HepG2 (cell line): ENCODE measurements around the gene TPPP3. TPM values are rescaled to one million over a fixed set of nuclear protein-coding genes. Genes with fewer than 3 reads are reported as not detected.

Source experiments
- ATAC-seq: fragments of 200-7000 bp; cut with Tn5 transposase; 3 replicates; pipeline ENCODE4 v1.9.1; 2020; ENCODE audit warnings: mild to moderate bottlenecking, moderate library complexity
- BruUV-seq: library from RNA; stranded (reverse); fragments of 400-500 nt; replicated peaks from 2 replicates; lab custom pipeline; 2021; lab: Mats Ljungman, UMichigan
- CTCF ChIA-PET: fragments of 300-600 bp; formaldehyde crosslinking; extraction: SDS; loops from one replicate; lab custom pipeline; 2021; ENCODE audit warnings: low total read pairs, inconsistent platforms, low intra/inter-chr PET ratio; lab: Yijun Ruan, JAX
- POLR2A ChIA-PET: fragments of 350-600 bp; sonication (Branson Sonifier 250); formaldehyde crosslinking; loops from one replicate; lab custom pipeline; 2020; ENCODE audit warnings: antibody characterized with exemption, inconsistent platforms; lab: Yijun Ruan, JAX
- DNase-seq: peaks from one replicate; pipeline ENCODE4 v3.0.0-alpha.2; 2015; ENCODE audit warnings: low spot score
- FAIRE-seq: peaks from 3 replicates; lab custom pipeline; 2011; peaks lifted over from hg19 to GRCh38; lab: Jason Lieb, UNC
- H2AFZ ChIP-seq: one replicate; pipeline ENCODE4 v1.6.1; 2011; ENCODE audit warnings: low read length, inconsistent platforms
- H3K27ac ChIP-seq: fragments of 300-600 bp; 3 replicates; pipeline ENCODE4 v1.8.0; 2011; ENCODE audit warnings: mixed run types, mild to moderate bottlenecking, mixed read lengths, low read length, inconsistent platforms; ENCODE audit not compliant: insufficient read depth; ENCODE audit errors: extremely low read length
- H3K27me3 ChIP-seq, 2 experiments: fragments of 200-600 bp in 1 of 2; 2 replicates in 1 of 2; 3 replicates in 1 of 2; pipeline versions ENCODE4 v1.6.0 to v1.8.0; 2011; ENCODE audit warnings: low read length in 2 of 2, mild to moderate bottlenecking in 2 of 2, moderate library complexity in 2 of 2, inconsistent platforms in 1 of 2; ENCODE audit not compliant: insufficient read depth in 2 of 2, control insufficient read depth in 1 of 2
- H3K36me3 ChIP-seq, 2 experiments: fragments of 200-600 bp in 1 of 2; replicated peaks in 1 of 2; 2 replicates in 1 of 2; 3 replicates in 1 of 2; pipeline versions ENCODE4 v1.5.1 to v1.8.0; 2011; ENCODE audit warnings: low read length in 2 of 2, inconsistent platforms in 1 of 2; ENCODE audit not compliant: insufficient read depth in 2 of 2, control insufficient read depth in 1 of 2
- H3K4me1 ChIP-seq: 2 replicates; pipeline ENCODE4 v1.5.1; 2012; ENCODE audit warnings: low read length, inconsistent platforms; ENCODE audit not compliant: insufficient read depth
- H3K4me2 ChIP-seq: 2 replicates; pipeline ENCODE4 v1.6.0; 2011; ENCODE audit warnings: low read depth, low read length, inconsistent platforms
- H3K4me3 ChIP-seq, 3 experiments: fragments of 200-600 bp in 1 of 3; sonication (generic), shearing (Covaris generic) in 1 of 3; replicated peaks in 1 of 3; 2 replicates each; pipeline ENCODE4 v1.5.1; 2011 to 2016; ENCODE audit warnings: low read length in 3 of 3, inconsistent platforms in 2 of 3, low read depth in 2 of 3, mild to moderate bottlenecking in 2 of 3, control low read depth in 1 of 3, mixed read lengths in 1 of 3; ENCODE audit not compliant: insufficient read depth in 1 of 3
- H3K79me2 ChIP-seq: one replicate; pipeline ENCODE4 v1.6.1; 2011; ENCODE audit warnings: low read length, inconsistent platforms; ENCODE audit not compliant: insufficient read depth
- H3K9ac ChIP-seq: 2 replicates; pipeline ENCODE4 v1.6.0; 2011; ENCODE audit warnings: mild to moderate bottlenecking, low read depth, low read length, inconsistent platforms; ENCODE audit not compliant: insufficient read depth
- H3K9me3 ChIP-seq: 2 replicates; pipeline ENCODE4 v1.5.1; 2012; ENCODE audit warnings: mild to moderate bottlenecking, low read length
- H4K20me1 ChIP-seq: 2 replicates; pipeline ENCODE4 v1.6.0; 2011; ENCODE audit warnings: inconsistent platforms, mild to moderate bottlenecking, low read length, moderate library complexity; ENCODE audit not compliant: insufficient read depth
- JUND ChIP-seq: sonication (generic); formaldehyde crosslinking; IDR thresholded peaks from 2 replicates; pipeline ENCODE4 v1.8.0; 2022; ENCODE audit warnings: mild to moderate bottlenecking, missing genetic modification reagents
- MAF1 ChIP-seq: sonication (generic); formaldehyde crosslinking; IDR thresholded peaks from 2 replicates; pipeline ENCODE4 v1.5.0; 2020; ENCODE audit warnings: missing genetic modification reagents, borderline replicate concordance
- MXI1 ChIP-seq: IDR thresholded peaks from 3 replicates; pipeline ENCODE4 v1.6.1; 2012; ENCODE audit warnings: low read depth, low read length, inconsistent platforms, borderline replicate concordance
- NFIB ChIP-seq: sonication (generic); formaldehyde crosslinking; IDR thresholded peaks from 2 replicates; pipeline ENCODE4 v1.9.0; 2021; ENCODE audit warnings: missing genetic modification reagents, mild to moderate bottlenecking, borderline replicate concordance
- SKIL ChIP-seq: sonication (generic); formaldehyde crosslinking; IDR thresholded peaks from 2 replicates; pipeline ENCODE4 v1.8.0; 2022; ENCODE audit warnings: missing genetic modification reagents, mild to moderate bottlenecking, moderate library complexity, borderline replicate concordance
- SMC3 ChIP-seq: IDR thresholded peaks from 2 replicates; pipeline ENCODE4 v1.6.1; 2011; ENCODE audit warnings: low read length, improper control_type of control experiment
- ZBTB7B ChIP-seq: sonication (generic); formaldehyde crosslinking; IDR thresholded peaks from 2 replicates; pipeline ENCODE4 v1.4.0; 2020; ENCODE audit warnings: missing genetic modification reagents
- WGBS: methylation state at CpG from one replicate; pipeline ENCODE4 v1.1.6; 2017; ENCODE audit warnings: low lambda C conversion rate; 5-methylcytosine and 5-hydroxymethylcytosine counted together
- in situ Hi-C: cut with HindIII; loops from 2 replicates; pipeline ENCODE4 v1.10.0; 2017; ENCODE audit warnings: low pct_unique_long_range_greater_than_20kb; ENCODE audit not compliant: extremely low pct_ligation_motif_present
- intact Hi-C: fragments of 100-400 bp; cut with micrococcal nuclease; formaldehyde crosslinking; loops from one replicate; pipeline ENCODE4 v1.10.0; 2022; ENCODE audit not compliant: unreplicated experiment
- polyA plus RNA-seq, 8 experiments: library from polyadenylated mRNA; depleted of rRNA in 3 of 8; stranded (reverse) in 7 of 8; unstranded in 1 of 8; fragments of >200 nt; fragmentation: Illumina TruSeq in 4 of 8; extraction: Trizol in 4 of 8; gene quantifications; 2 replicates each; pipeline versions ENCODE4 v1.2.1 to v1.2.3, GENCODE V29; 2011 to 2016; ENCODE audit warnings: low read depth in 4 of 8, missing spikeins in 1 of 8, mixed read lengths in 1 of 8; ENCODE audit not compliant: insufficient read depth in 1 of 8
- total RNA-seq, 5 experiments: library from RNA; depleted of rRNA; stranded (reverse); fragments of >200 nt; fragmentation: Illumina TruSeq; extraction: Trizol; gene quantifications; 2 replicates each; pipeline ENCODE4 v1.2.3, GENCODE V29; 2016; ENCODE audit warnings: low read depth in 1 of 5
- TF ChIP-seq, protein P1 (sequence below): sonication (generic); formaldehyde crosslinking; IDR thresholded peaks from 2 replicates; pipeline ENCODE4 v1.5.0; 2020; ENCODE audit warnings: missing genetic modification reagents

The TPPP3 gene
- total and polyA plus RNA-seq, 2 of the 13 experiments (the other 11 are each of a cell fraction or from before 2014, with no cell fraction given), result 0.16 to 0.44 TPM

- H4K20me1 ChIP-seq, result no peaks in the 10 kb centered on the region
- no peaks in the 10 kb centered on the region for H3K9me3 ChIP-seq
- WGBS, result 43% methylated on average over 7 of the region's 7 CpGs
- H3K27ac ChIP-seq, result no peak overlapping the region
- intact Hi-C loops (loop anchor here (5.0 kb wide), 1 partner anchor 55 kb away; the partner anchor contains the start of genes AGRP and ATP6V0D1), in situ Hi-C loops (no loop called here)
- H3K4me2 ChIP-seq, result no peak overlapping the region
- no peaks in the 10 kb centered on the region for H3K36me3 ChIP-seq
- CTCF ChIA-PET, result interaction anchor here (1.3 to 6.5 kb wide), 3 partner anchors 20 to 40 kb away, joined by 3 to 98 read pairs (median 56); no protein-coding TSS in a partner anchor
- DNase-seq (no peak), ATAC-seq (no peak), FAIRE-seq (no peak)
- no peak overlapping the region for H3K4me3 ChIP-seq
- no peaks in the 10 kb centered on the region for H3K79me2 ChIP-seq
- peaks cover 39% of the 10 kb centered on the region for H3K4me1 ChIP-seq
- POLR2A ChIA-PET, result interaction anchor here (1.0 to 3.1 kb wide), 2 partner anchors 38 to 195 kb away, joined by 4 to 15 read pairs; no protein-coding TSS in a partner anchor
- H3K9ac ChIP-seq, result no peak overlapping the region
- peaks cover 5 to 32% of the 10 kb centered on the region in 2 experiments for H3K27me3 ChIP-seq
- no peak overlapping the region for H2AFZ ChIP-seq
- no TSS peak for BruUV-seq
- TF ChIP-seq JUND (no peak), SMC3 (no peak), SKIL (CRISPR knock-in tag) (0 out of 2 replicates have a peak, but pooled peaks have one; percentile 16), ZBTB7B (CRISPR knock-in tag) (no peak), MAF1 (CRISPR knock-in tag) (no peak), MXI1 (no peak), NFIB (CRISPR knock-in tag) (no peak)
- TF ChIP-seq, protein P1, sequence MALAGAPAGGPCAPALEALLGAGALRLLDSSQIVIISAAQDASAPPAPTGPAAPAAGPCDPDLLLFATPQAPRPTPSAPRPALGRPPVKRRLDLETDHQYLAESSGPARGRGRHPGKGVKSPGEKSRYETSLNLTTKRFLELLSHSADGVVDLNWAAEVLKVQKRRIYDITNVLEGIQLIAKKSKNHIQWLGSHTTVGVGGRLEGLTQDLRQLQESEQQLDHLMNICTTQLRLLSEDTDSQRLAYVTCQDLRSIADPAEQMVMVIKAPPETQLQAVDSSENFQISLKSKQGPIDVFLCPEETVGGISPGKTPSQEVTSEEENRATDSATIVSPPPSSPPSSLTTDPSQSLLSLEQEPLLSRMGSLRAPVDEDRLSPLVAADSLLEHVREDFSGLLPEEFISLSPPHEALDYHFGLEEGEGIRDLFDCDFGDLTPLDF, result no peak
These were observed 33.7 kb upstream of the TPPP3 start for GRCh38 chr16:67426950-67427349.
